NB4 (cell line): ENCODE data around the gene ROBO4.
A peak's percentile ranks its signal among the peaks of the same experiment; 100 is the strongest.

Experiments
- MYC ChIP-seq: IDR thresholded peaks from 2 replicates; pipeline ENCODE4 v1.6.1; 2011; ENCODE audit warnings: low read depth, low read length
- POLR2A ChIP-seq: IDR thresholded peaks from 2 replicates; pipeline ENCODE4 v1.6.1; 2011; ENCODE audit warnings: mild to moderate bottlenecking; ENCODE audit not compliant: insufficient read length; ENCODE audit errors: extremely low read depth
- TF ChIP-seq, protein P1 (sequence below): IDR thresholded peaks from one replicate; pipeline ENCODE4 v1.5.1; 2012; ENCODE audit warnings: low read depth, low read length

DNA sequence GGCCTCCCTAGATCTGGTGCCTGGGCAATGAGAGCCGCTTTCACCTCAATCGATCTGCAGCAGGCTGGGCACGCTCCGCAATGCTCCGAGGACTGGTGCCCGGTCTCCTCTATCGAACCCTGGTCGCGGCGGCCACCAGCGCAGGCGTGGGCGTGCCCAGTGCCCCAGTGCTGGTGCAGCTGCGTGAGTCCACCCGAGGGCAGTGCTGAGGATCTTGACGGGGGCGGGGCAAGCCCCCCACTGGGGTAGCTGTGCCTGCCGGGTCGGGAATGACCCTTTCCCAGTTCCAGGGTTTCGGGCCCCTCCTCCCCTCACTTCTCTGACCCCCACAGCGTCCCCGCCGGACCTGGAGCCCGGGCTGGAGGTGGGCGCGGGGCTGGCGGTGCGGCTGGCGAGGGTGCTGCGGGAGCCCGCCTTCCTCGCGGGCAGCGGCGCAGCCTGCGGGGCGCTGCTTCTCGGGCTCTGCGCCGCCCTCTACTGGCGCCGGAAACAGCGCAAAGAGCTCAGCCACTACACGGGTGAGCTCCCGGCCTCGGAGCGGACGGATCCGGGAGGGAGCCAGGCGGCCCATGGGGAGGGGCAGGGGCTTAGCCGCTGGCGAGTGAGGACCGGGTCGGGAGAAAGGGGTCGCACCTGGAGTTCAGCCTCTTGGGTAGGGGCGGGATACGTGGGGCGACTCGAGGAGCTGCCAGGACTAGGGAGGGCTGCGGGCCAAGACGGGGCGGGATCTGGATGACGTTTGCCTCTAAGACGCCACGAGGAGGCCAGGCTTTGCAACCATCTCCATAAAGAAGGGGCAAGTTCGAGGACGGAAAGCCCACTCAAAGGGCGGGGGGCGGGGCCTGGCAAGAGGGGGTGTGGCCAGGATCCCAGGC lies 21.5 kb downstream of the ROBO4 start:
- TF ChIP-seq, protein P1, sequence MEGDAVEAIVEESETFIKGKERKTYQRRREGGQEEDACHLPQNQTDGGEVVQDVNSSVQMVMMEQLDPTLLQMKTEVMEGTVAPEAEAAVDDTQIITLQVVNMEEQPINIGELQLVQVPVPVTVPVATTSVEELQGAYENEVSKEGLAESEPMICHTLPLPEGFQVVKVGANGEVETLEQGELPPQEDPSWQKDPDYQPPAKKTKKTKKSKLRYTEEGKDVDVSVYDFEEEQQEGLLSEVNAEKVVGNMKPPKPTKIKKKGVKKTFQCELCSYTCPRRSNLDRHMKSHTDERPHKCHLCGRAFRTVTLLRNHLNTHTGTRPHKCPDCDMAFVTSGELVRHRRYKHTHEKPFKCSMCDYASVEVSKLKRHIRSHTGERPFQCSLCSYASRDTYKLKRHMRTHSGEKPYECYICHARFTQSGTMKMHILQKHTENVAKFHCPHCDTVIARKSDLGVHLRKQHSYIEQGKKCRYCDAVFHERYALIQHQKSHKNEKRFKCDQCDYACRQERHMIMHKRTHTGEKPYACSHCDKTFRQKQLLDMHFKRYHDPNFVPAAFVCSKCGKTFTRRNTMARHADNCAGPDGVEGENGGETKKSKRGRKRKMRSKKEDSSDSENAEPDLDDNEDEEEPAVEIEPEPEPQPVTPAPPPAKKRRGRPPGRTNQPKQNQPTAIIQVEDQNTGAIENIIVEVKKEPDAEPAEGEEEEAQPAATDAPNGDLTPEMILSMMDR = peak; percentile 69
- TF ChIP-seq POLR2A = no peak
- TF ChIP-seq MYC = no peak
